ENCODE measurements around the gene EPHA6.
"Not testable (repeated sequence)": the region's sequence is repeated elsewhere in the genome, so short reads cannot be mapped to it uniquely, and the experiment has no call there.

EPHA6 gene

GRCh38 chr3:97612632-97613031 is 798.2 kb downstream of the EPHA6 start:
- no peak overlapping the region for H3K4me3 ChIP-seq (ENCODE audit: low read depth, low read length)
- TF ChIP-seq, protein P1, sequence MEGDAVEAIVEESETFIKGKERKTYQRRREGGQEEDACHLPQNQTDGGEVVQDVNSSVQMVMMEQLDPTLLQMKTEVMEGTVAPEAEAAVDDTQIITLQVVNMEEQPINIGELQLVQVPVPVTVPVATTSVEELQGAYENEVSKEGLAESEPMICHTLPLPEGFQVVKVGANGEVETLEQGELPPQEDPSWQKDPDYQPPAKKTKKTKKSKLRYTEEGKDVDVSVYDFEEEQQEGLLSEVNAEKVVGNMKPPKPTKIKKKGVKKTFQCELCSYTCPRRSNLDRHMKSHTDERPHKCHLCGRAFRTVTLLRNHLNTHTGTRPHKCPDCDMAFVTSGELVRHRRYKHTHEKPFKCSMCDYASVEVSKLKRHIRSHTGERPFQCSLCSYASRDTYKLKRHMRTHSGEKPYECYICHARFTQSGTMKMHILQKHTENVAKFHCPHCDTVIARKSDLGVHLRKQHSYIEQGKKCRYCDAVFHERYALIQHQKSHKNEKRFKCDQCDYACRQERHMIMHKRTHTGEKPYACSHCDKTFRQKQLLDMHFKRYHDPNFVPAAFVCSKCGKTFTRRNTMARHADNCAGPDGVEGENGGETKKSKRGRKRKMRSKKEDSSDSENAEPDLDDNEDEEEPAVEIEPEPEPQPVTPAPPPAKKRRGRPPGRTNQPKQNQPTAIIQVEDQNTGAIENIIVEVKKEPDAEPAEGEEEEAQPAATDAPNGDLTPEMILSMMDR (IDR thresholded peaks at IDR 0.05; ENCODE audit: low read depth, low read length), result no peak

- TF ChIP-seq, protein P1 (IDR thresholded peaks at IDR 0.05; ENCODE audit: low read depth, low read length), result no peak
- no peak overlapping the region for H3K4me3 ChIP-seq (ENCODE audit: low read depth, low read length)
Observed at GRCh38 chr3:97613139-97613538, 798.7 kb downstream of the EPHA6 start.

DNA sequence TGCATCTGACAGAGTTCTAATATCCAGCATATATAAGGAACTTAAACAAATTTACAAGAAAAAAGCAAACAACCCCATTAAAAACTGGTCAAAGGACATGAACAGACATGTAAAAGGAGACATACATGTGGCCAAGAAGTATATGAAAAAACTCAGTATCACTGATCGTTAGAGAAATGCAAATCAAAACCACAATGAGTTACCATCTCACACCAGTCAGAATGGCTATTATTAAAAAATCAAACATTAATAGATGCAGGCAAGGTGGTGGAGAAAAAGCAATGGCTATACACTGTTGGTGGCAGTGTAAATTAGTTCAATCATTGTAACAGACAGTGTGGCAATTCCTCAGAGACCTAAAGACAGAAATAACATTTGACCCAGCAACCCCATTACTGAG is 806.1 kb downstream of the EPHA6 start:
- not testable (repeated sequence) for H3K4me3 ChIP-seq (ENCODE audit: low read depth, low read length)

DNA sequence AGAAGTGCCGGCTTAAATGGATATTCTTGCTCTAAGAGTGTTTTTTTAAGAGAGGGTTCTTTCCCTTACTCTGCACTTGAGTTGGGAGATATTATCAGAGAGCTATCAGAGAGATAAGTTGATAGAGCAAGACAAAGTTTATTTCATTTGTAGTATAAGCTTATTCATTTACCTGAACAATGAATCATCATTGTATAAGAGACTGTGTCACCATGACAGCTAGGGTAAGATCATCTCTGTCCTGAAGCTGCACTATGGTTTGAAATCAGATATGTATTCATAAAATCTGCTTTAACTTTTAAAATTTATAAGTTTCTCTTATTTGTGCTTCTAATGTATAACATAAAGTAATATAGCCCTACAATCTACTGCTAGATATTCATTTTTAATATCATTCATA is 822.1 kb downstream of the EPHA6 start:
- H3K4me3 ChIP-seq (ENCODE audit: low read depth, low read length), result no peak overlapping the region
- TF ChIP-seq, protein P1 (IDR thresholded peaks at IDR 0.05; ENCODE audit: low read depth, low read length), result no peak

DNA sequence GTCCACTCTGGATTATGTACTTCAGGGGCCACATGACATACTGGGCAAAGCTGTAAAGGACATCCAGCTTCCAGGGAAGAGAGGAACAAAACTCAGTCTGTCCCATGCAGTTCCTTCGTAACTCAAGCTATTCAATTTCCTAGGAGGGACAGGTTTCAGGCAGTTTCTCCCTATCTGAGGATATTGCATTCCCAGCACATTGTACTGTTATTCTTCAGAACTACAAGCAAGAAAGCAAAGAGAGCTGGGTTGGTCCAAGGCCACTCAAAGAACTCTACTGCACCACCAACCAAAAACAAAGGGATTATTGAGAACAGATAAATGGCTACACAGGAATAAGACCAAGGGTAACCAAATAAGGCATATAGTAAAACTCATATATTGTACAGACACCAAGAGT is 832.5 kb downstream of the EPHA6 start:
- TF ChIP-seq, protein P1 (IDR thresholded peaks at IDR 0.05; ENCODE audit: low read depth, low read length), result no peak
- H3K4me3 ChIP-seq (ENCODE audit: low read depth, low read length), result no peak overlapping the region

GRCh38 chr3:97647441-97647982 is 833.1 kb downstream of the EPHA6 start:
- TF ChIP-seq, protein P1 (IDR thresholded peaks at IDR 0.05; ENCODE audit: low read depth, low read length), result no peak
- no peak overlapping the region for H3K4me3 ChIP-seq (ENCODE audit: low read depth, low read length)

- TF ChIP-seq, protein P1 (IDR thresholded peaks at IDR 0.05; ENCODE audit: low read depth, low read length), result no peak
Observed at GRCh38 chr3:97655971-97656370, 841.6 kb downstream of the EPHA6 start.

DNA sequence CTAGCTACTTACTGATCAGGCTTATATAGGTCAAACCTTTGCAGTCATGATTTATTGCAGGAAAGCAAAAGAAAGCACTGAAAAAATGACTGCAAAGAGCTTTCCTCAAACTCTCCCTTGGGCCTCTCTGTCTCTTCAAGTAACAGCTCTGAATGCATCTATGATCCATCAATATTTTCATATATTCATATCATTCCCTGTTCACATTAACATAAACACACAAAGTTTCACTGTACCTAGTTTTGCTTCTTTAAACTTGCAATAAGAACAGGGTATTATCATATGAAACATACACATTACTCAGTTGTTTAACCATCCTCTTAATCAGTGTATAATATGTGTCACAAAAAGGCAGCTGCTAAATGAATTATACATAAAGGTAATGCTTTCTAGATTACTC is 842.2 kb downstream of the EPHA6 start:
- H3K4me3 ChIP-seq (ENCODE audit: low read depth, low read length), result no peak overlapping the region
- TF ChIP-seq, protein P1 (IDR thresholded peaks at IDR 0.05; ENCODE audit: low read depth, low read length), result no peak

More at GRCh38 chr3:97655971-97656370, 841.6 kb downstream of the EPHA6 start:
- H3K4me3 ChIP-seq (ENCODE audit: low read depth, low read length), result no peak overlapping the region
